ENCODE measurements around the gene EXT2.
A peak's percentile ranks its signal among the peaks of the same experiment; 100 is the strongest.

Gene EXT2

DNA sequence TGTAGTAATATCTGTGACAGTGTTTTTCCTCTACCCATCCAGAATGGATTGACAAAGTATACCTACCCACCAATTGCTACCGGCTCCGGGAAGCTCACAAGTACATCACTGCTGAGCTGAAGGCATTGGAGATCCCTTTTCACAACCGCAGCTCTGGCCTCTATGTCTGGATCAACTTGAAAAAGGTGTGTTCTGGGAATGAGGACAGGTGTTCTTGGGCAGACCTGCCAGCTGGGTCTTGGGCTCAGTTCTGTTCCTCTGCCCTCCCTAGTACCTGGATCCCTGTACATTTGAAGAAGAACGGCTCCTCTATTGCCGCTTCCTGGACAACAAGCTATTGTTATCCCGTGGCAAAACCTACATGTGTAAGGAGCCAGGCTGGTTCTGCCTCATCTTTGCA is 37.2 kb upstream of the EXT2 start:
- H3K4me3 ChIP-seq (ENCODE audit: low read depth, low read length), result no peak overlapping the region
- TF ChIP-seq, protein P1, sequence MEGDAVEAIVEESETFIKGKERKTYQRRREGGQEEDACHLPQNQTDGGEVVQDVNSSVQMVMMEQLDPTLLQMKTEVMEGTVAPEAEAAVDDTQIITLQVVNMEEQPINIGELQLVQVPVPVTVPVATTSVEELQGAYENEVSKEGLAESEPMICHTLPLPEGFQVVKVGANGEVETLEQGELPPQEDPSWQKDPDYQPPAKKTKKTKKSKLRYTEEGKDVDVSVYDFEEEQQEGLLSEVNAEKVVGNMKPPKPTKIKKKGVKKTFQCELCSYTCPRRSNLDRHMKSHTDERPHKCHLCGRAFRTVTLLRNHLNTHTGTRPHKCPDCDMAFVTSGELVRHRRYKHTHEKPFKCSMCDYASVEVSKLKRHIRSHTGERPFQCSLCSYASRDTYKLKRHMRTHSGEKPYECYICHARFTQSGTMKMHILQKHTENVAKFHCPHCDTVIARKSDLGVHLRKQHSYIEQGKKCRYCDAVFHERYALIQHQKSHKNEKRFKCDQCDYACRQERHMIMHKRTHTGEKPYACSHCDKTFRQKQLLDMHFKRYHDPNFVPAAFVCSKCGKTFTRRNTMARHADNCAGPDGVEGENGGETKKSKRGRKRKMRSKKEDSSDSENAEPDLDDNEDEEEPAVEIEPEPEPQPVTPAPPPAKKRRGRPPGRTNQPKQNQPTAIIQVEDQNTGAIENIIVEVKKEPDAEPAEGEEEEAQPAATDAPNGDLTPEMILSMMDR (IDR thresholded peaks at IDR 0.05; ENCODE audit: low read depth, low read length), result no peak

DNA sequence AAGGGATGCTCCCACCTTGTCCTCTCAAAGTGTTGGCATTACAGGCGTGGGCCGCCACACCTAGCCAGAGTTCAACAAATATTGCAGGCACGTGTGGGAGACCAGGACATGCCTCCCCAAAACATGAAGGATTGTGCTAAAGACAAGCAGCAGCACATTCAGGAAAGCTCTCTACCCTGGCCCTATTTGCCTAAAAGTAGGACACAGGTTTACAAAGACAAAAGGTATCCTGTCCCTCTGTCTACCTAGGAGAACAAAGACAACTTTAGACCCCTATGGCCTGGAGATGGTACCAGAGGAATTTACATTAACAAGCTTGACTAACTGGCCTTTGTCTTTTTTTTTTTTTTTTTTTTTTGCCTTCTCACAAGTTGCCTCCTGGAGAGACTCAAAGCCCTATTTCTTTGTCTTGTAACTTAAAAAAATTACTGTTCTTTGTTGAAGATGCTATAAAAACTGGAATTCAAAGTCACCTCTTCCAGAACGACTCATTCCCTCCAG is 30.3 kb upstream of the EXT2 start:
- no peak overlapping the region for H3K4me3 ChIP-seq (ENCODE audit: low read depth, low read length)
- TF ChIP-seq, protein P1 (IDR thresholded peaks at IDR 0.05; ENCODE audit: low read depth, low read length), result no peak

DNA sequence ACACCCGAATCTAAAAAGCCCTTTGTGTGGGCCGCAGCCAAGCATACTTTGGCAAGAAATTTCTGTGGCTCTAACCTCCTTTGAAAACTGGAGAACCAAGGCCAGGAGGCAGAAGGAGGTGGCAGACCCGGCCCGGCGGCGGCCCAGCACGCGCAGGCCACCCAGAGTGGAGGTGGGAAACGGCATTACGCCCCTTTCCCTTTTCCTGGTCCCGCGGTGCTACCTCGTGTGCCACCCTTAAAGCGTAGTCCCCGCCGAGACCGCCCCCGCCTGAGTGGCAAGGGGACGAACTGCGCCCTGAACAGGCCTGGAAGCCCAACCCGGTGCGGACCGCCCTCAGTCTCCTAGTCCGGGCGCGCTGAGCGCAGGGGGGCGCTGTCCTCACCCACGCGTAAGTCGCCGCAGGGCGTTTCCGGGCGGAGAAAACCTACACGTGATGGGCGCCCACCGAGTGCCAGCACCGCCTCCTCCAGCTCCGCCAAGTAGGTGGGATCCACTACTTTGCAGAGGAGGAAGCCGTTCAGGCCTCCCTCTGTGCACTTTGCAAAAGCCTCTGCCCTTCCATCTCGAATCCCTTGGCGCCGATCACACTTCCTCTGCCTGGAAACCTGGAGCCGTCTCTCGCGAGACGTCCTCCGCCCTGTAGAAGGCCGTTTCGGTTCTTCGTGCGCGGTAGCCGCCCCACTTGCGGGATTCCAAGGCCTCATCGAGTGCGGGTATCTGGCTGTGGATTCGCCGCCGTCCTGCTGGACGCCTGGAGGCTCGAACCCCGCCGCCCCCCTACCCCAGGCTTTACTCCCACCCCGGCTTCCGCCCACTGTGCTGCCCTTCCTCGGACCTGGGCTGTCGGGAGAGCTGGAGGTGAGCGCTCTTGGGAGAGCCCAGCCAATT is 29.4 kb upstream of the EXT2 start, which contains the start of gene ACCS:
Gene ACCS (plus strand): TSS at position 430 of the 891 bp plus-strand sequence. CDS start 1,358 bp downstream, outside the sequence.
- peak within 1 kb of the TSS; percentile 60 for H3K4me3 ChIP-seq (ENCODE audit: low read depth, low read length)
- TF ChIP-seq, protein P1 (IDR thresholded peaks at IDR 0.05; ENCODE audit: low read depth, low read length), result peak; percentile 57

DNA sequence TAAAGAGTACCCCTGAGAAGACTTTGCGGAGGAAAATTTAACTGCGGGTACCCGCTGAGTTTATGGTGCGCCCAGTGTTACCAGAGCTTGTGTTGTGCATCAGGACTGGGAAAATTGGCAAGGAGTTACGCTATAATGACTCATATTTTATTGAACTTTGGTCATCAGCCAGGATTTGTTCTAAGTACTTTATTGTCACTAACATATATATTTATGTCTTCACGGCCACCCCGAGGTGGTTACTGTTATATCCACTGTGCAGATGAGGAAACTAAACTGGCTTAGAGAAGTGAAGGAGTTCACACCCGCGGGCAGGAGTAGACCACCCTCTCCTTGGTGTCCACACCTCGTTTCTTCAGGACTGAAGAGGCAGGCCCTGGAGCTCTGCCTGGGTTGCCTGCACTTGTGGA is 28.7 kb upstream of the EXT2 start:
- peak overlapping the region; percentile 60 for H3K4me3 ChIP-seq (ENCODE audit: low read depth, low read length)
- TF ChIP-seq, protein P1 (IDR thresholded peaks at IDR 0.05; ENCODE audit: low read depth, low read length), result no peak

DNA sequence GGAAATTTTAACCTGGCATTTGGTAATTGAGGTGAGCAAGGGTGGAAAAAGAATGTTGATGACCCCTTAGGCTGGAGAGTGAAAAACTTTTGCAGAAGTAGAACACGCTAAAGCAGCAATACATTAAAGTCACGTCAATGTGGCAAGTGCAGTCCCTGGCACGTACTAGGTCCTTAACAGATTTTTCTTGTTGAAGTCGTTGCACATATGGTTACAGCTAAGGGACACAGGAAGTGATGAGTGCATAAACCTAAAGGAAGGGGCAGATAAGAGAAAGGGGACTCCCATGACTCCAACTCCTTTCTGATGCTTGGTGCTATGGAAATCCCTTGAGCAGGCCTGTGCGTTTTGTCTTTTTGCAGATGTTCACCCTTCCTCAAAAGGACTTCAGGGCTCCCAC is 28.2 kb upstream of the EXT2 start:
- H3K4me3 ChIP-seq (ENCODE audit: low read depth, low read length), result peak overlapping the region; percentile 60; the same call in 1 of the 2 replicates
- TF ChIP-seq, protein P1 (IDR thresholded peaks at IDR 0.05; ENCODE audit: low read depth, low read length), result no peak

DNA sequence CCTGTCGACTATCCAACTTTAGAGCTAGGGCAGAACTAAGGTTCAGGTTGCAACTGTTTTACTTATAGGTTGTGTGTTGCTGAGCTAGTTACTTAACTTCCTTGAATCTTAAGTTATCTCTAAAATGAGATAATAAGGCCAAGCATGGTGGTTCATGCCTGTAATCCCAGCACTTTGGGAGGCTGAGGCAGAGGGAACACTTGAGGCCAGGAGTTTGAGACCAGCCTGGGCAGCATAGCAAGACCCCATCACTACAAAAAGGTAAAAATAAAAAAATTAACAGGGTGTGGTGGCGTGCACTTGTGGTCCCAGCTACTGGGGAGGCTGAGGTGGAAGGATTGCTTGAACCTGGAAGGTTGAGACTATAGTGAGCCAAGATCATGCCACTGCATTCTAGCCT is 27.3 kb upstream of the EXT2 start:
- TF ChIP-seq, protein P1 (IDR thresholded peaks at IDR 0.05; ENCODE audit: low read depth, low read length), result no peak
- no peak overlapping the region for H3K4me3 ChIP-seq (ENCODE audit: low read depth, low read length)

DNA sequence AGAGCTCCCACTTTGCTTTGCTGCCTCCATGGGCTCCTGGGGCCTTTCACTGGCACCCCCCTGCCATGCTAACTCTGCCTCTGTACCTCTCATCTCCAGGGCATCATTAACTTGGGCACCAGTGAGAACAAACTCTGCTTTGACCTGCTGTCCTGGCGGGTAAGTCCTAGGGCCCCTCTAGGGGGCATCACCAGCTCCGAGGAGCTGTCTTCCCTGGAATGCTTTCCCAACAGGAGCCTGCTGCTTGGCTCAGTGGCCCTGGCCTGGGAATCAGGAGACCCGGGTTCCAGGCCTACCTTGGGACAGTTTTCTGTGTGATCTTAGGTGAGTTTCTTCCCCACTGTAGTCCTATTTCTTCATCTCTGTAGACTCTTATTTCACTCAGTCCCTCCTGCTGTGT is 24.3 kb upstream of the EXT2 start:
- H3K4me3 ChIP-seq (ENCODE audit: low read depth, low read length), result no peak overlapping the region
- TF ChIP-seq, protein P1 (IDR thresholded peaks at IDR 0.05; ENCODE audit: low read depth, low read length), result no peak
